NCI-H345 (cell line): ENCODE measurements around the gene ZNF335.
A peak's percentile ranks its signal among the peaks of the same experiment; 100 is the strongest.

Experiments
- DNase-seq: peaks from one replicate; lab custom pipeline; 2025; lab: John Stamatoyannopoulos, UW

Gene ZNF335

DNA sequence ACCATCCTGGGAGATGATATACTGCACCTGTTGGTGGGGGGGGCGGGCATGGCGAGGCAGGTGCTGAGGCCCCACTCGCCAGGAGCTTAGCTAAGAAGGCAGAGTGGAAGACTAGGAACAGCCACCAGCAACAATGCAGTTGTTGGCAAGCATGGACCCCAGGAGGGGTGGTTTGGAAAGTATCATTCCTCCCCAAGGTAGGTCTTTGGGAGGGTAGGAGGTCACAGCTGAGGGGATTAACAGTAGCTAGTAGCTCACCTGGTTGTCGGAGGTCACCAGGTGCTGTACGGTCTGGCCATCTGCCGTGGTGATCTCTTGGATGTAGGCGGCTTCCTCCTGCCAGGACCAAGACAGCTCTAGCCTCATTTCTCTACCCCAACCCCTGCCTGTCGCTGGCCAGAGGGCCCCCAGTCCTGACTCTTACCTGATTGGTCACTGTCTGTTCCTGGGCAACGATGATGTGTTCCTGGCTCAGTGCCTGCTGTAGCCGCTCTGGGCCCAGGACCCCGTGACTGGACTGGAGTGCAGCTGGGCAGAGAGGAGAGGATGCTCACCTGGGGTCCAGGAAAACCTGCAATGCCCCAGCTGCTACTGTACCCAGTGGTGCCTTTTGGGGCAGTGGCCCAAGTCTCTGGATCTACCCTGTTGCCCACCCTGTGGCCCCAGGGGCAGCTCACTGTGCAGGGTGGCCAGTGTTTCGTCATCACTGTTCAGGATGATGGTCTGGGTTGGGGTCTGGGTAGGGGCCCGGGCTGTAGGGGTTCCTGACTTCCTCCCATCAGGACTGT, 22.3 kb downstream of the ZNF335 start:
- DNase-seq: no peak

DNA sequence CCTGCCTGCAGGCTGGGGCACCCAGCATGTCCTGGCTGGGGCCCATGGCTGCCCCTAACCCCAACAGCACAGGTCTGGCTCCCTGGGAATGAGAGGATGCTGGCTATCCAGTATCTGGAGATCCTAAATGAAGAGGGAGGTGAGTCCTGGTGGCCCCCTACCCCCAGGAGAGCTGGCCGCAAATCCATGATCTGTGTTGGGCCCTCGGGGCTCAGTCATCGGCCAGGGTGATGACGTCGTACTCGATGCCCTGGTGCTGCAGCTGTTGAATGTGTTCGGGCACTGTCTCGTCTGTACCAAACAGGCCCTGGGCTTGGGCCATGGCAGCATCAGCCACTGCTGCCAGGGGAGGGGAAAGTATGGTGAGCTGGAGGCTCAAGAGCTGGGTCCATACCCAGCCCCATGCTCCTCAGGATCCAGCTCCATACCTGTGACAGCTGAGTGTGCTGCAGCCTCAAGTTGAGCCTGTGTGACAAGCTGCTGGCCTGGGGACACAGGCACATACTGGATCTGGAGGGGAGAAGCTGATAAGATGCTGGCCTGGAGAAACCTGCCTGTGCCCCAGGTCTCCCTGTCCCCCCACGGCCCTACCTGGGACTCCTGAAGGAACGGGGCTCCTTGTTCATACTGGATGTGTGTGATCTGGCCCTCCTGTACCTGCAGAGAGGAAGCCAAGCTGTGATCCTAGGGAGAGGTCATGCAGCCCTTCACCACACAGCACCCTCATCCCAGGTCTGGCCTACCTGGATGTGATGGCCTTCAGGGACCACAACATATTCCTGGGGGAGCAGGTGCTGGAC, 23.1 kb downstream of the ZNF335 start:
- DNase-seq: no peak

GRCh38 chr20:45948261-45948733, 23.7 kb downstream of the ZNF335 start:
- DNase-seq: no peak

DNA sequence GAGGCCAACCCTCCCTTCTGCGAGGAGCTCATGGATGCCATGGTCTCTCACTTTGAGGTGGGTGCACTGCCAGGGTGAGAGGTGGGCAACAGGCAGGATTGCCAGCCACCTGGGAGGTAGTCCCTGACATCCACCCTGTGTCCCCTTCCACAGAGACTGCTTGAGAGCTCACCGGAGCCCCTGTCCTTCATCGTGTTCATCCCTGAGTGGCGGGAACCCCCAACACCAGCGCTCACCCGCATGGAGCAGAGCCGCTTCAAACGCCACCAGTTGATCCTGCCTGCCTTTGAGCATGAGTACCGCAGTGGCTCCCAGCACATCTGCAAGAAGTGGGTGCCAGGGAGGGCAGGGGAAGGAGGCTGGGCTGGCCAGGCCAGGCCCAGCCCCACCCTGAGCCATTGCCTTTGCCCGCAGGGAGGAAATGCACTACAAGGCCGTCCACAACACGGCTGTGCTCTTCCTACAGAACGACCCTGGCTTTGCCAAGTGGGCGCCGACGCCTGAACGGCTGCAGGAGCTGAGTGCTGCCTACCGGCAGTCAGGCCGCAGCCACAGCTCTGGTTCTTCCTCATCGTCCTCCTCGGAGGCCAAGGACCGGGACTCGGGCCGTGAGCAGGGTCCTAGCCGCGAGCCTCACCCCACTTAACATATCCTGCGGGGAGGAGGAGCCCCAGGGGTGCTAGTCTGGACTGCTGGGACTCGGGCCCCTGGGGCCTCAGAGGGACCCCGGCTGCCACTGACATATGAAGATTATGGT, 24.7 kb downstream of the ZNF335 start:
- no peak for DNase-seq

DNA sequence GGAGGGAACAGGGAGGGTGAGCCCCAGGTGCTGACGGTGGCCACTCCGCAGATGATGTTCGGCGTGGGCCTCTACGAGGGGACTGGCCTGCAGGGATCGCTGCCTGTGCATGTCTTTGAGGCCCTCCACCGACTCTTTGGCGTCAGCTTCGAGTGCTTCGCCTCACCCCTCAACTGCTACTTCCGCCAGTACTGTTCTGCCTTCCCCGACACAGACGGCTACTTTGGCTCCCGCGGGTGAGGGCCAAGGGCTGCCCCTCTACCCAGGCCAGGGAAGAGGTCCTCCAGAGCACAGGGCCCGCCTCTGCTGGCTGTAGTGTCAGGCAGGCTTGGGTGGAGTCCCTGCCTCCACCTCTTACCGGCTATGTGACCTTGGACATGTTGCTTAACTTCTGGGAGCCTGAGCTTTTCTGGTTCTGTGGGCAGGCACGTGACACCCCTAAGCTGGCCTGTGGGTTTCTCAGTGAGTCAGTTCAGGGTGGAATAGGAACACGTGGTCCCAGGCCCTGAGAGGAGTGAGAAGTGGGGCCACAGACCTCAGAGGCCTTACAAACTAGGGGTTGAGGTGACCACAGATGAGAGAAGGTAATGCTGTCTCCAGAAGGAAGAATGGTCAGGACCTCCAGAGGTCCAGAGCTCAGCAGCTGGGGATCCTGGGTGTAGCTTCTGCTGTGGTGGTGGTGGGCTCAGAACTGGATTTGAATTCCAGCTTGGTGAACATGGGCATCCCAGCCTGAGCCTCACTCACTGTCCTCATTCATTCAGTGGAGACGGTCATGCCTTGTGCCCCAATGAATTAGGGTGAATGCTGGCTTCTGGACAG, 25.6 kb downstream of the ZNF335 start:
- no peak for DNase-seq

- DNase-seq: no peak
Observed at GRCh38 chr20:45945678-45946148, 26.3 kb downstream of the ZNF335 start.

- DNase-seq: no peak
Observed at GRCh38 chr20:45944965-45945677, 26.9 kb downstream of the ZNF335 start.

- no peak for DNase-seq
Observed at GRCh38 chr20:45944151-45944964, 27.6 kb downstream of the ZNF335 start.

DNA sequence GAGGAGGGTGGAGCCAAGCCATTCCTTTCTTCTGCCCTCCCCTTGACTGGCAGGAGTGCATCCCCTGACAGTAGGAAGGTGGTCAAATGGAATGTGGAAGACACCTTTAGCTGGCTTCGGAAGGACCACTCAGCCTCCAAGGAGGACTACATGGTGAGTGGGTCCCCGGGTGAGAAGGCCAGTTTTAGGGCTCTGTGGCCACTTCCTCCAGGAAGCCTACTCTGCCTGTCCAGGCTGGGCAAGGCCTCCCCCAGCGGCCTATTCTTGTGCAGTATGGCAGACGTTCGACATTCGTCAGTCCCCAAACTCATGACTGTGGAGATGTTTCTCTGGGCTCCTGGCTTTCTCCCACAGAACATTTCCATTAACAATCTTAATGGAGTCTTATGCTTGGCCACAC, 28.4 kb downstream of the ZNF335 start:
- no peak for DNase-seq

DNA sequence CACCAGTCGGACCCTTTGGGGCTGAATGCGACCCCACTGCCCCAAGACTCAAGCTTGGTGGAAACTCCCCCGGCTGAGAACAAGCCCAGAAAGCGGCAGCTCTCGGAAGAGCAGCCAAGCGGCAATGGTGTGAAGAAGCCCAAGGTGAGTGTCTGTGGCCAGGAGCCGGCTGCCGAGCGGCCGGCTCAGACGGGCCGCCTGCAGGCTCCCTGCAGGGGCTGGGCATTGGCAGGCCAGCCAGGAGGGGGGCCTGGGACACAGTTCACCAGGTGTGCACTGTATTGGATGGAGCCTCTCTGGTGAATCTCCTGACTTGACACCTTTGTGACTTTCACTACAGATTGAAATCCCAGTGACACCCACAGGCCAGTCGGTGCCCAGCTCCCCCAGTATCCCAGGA, 31.5 kb downstream of the ZNF335 start:
- DNase-seq: no peak

DNA sequence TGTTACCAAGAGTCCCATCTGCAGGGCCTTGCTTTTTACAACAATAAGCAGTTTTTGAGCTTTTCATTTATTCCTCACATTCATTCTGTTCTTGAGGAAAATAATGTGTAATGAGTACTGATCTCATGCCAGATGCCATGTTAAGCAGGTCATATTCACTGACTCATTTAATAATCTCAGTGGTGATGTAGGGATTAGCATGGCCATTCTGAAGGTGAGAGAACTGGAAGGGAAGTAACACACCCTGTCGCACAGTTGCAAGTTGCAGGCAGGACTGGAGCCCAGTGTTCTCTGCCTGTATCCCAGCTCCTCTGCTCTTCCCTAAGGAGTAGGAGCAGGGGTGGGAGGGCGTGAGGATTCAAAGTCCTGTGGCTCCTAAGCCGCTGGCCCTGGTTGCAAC, 31.9 kb downstream of the ZNF335 start:
- no peak for DNase-seq

GRCh38 chr20:45938727-45939438, 33.1 kb downstream of the ZNF335 start:
- no peak for DNase-seq

DNA sequence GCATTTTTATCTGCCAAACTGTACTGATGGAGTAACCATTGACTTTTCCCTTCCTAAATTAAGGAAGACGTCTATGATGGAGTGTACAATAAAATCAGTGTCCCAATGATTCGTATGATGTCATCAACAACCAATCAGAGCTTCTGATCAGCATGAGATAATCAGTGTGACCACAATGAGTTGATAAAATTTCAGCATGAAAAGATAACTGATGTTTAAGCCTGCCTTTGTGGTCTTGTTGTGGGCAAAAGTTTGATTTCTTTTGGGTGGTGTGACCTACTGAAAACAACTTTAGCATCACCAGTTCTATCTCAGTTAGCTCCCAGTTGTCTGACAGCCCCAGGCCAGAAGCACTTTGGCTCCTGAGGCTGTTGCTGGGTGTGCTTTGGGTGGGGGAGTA, 34.2 kb downstream of the ZNF335 start:
- no peak for DNase-seq

DNA sequence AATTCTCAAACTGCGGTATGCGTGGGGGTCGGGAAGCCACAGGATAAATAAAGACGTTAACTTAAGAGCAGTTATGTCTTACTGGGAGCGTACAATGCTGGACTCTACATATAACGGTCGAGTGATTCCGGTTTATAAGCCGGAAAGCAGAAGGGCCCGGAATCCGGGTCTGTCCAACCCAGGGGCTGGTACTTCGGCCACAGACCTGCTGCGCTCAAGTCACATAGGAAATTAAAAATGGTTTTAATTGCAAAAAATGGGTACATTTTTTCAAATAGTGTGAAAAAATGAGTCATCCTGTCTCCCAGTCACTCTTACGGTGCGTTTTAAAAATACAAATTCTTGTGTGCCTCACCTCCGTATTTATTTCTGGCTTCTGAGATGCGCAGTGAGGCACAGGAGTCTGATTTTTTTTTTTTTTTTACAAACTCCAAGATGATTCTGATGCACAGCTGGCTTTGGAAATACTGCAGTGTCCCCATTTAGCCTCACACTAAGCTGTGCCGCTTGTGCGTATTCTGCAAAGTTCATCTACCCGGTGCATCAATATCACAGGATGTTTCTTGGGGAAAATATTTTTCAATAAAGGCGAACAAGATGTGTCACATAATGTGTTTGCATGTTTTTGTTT, 36.5 kb downstream of the ZNF335 start:
- no peak for DNase-seq

- DNase-seq: peak; percentile 99
Observed at GRCh38 chr20:45934586-45935415, 37.2 kb downstream of the ZNF335 start, which contains the start of gene PCIF1. Gene PCIF1 (plus strand): TSS chr20:45934683. CDS start chr20:45939000, 4,317 bp downstream.

- peak; percentile 89 for DNase-seq
Observed at GRCh38 chr20:45934046-45934585, 37.9 kb downstream of the ZNF335 start.

GRCh38 chr20:45933266-45934045, 38.5 kb downstream of the ZNF335 start:
- DNase-seq: peak; percentile 95
